Peyer's patch (tissue), 4 donors: Measurements from ENCODE around the gene SCGB3A1.

Experiments
- CTCF ChIP-seq, 6 experiments: fragments of 450-650 bp in 4 of 6; fragments of 200-600 bp in 2 of 6; sonication (generic) in 1 of 6; IDR thresholded peaks; one replicate each; pipeline ENCODE4 v1.5.1; 2017 to 2019; ENCODE audit warnings: antibody characterized with exemption in 6 of 6, mild to moderate bottlenecking in 3 of 6, moderate library complexity in 1 of 6
- POLR2A ChIP-seq, 2 donors: fragments of 450-650 bp; IDR thresholded peaks; one replicate each; pipeline ENCODE4 v1.5.1; 2017; ENCODE audit warnings: antibody characterized with exemption in 2 of 2, mild to moderate bottlenecking in 2 of 2, moderate library complexity in 2 of 2

GRCh38 chr5:180592176-180592575, 877 bp upstream of the SCGB3A1 start:
- no peak for TF ChIP-seq CTCF (IDR thresholded peaks at IDR 0.05)
- TF ChIP-seq POLR2A (IDR thresholded peaks at IDR 0.05) = no peak
